ENCODE results near the gene CD1D. TPM values are rescaled to one million over a fixed set of nuclear protein-coding genes. Genes with fewer than 3 reads are reported as not detected.

Gene CD1D
- total and polyA plus RNA-seq, 4 donors: 1.1 to 8.4 (median 4.0) TPM

DNA sequence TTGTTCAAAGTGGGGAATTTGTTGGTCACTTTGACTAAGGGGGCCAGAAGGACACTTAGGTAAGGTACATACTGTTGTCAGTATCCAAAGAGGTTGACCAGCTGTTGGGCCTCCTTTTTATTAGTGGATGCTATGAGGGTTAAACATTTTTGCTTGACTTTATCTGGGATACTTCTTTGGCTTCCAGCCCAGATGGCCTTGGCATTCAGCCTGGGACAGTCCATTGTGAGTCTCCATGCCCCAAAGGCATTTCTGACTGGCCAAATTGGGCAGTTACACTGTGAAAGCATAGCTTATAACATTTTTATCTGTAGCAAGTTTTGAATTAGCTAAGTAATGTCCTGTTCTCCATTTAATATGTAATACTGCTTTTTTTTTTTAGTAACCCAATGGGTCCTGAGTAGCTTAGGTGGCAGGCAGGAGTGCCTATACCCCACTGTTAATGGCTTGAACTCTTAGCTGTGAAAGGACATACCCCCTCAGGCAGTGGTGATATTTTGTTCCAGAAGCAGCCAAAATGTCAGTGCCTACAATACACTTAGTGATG, 35.4 kb upstream of the CD1D start:
- no peaks in the 10 kb centered on the region for H3K9me3 ChIP-seq (ENCODE audit: control insufficient read depth in 4 of 4, low read length in 3 of 4)
- H3K4me1 ChIP-seq (ENCODE audit: control insufficient read depth in 4 of 4, insufficient read depth in 4 of 4, low read length in 3 of 4): peaks cover 0 to 12% (median 4%) of the 10 kb centered on the region in 4 donors
- DNase-seq (ENCODE audit: low spot score): no peak
- TF ChIP-seq, protein P1, sequence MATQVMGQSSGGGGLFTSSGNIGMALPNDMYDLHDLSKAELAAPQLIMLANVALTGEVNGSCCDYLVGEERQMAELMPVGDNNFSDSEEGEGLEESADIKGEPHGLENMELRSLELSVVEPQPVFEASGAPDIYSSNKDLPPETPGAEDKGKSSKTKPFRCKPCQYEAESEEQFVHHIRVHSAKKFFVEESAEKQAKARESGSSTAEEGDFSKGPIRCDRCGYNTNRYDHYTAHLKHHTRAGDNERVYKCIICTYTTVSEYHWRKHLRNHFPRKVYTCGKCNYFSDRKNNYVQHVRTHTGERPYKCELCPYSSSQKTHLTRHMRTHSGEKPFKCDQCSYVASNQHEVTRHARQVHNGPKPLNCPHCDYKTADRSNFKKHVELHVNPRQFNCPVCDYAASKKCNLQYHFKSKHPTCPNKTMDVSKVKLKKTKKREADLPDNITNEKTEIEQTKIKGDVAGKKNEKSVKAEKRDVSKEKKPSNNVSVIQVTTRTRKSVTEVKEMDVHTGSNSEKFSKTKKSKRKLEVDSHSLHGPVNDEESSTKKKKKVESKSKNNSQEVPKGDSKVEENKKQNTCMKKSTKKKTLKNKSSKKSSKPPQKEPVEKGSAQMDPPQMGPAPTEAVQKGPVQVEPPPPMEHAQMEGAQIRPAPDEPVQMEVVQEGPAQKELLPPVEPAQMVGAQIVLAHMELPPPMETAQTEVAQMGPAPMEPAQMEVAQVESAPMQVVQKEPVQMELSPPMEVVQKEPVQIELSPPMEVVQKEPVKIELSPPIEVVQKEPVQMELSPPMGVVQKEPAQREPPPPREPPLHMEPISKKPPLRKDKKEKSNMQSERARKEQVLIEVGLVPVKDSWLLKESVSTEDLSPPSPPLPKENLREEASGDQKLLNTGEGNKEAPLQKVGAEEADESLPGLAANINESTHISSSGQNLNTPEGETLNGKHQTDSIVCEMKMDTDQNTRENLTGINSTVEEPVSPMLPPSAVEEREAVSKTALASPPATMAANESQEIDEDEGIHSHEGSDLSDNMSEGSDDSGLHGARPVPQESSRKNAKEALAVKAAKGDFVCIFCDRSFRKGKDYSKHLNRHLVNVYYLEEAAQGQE (IDR thresholded peaks at IDR 0.05): no peak
- TF ChIP-seq NR2F2 (IDR thresholded peaks at IDR 0.05) (no peak), TAF1 (conservative IDR thresholded peaks at IDR 0.05) (no peak)
- TF ChIP-seq, protein P2, sequence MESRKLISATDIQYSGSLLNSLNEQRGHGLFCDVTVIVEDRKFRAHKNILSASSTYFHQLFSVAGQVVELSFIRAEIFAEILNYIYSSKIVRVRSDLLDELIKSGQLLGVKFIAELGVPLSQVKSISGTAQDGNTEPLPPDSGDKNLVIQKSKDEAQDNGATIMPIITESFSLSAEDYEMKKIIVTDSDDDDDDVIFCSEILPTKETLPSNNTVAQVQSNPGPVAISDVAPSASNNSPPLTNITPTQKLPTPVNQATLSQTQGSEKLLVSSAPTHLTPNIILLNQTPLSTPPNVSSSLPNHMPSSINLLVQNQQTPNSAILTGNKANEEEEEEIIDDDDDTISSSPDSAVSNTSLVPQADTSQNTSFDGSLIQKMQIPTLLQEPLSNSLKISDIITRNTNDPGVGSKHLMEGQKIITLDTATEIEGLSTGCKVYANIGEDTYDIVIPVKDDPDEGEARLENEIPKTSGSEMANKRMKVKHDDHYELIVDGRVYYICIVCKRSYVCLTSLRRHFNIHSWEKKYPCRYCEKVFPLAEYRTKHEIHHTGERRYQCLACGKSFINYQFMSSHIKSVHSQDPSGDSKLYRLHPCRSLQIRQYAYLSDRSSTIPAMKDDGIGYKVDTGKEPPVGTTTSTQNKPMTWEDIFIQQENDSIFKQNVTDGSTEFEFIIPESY (IDR thresholded peaks at IDR 0.05): no peak
- TF ChIP-seq, protein P3, sequence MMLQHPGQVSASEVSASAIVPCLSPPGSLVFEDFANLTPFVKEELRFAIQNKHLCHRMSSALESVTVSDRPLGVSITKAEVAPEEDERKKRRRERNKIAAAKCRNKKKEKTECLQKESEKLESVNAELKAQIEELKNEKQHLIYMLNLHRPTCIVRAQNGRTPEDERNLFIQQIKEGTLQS (IDR thresholded peaks at IDR 0.05): no peak
- H3K9ac ChIP-seq (ENCODE audit: low read depth in 1 of 2, low read length in 2 of 2): no peak overlapping the region
- H3K4me3 ChIP-seq (ENCODE audit: low read depth in 1 of 3, low read length in 3 of 3): no peak overlapping the region
- no peaks in the 10 kb centered on the region for H3K36me3 ChIP-seq (ENCODE audit: control insufficient read depth in 4 of 4, insufficient read depth in 3 of 4, low read depth in 1 of 4, low read length in 3 of 4)
- no peak overlapping the region for H3K27ac ChIP-seq (ENCODE audit: low read depth in 1 of 2, low read length in 2 of 2)
- H3K27me3 ChIP-seq (ENCODE audit: control insufficient read depth in 4 of 4, insufficient read depth in 4 of 4, low read length in 3 of 4): no peaks in the 10 kb centered on the region

DNA sequence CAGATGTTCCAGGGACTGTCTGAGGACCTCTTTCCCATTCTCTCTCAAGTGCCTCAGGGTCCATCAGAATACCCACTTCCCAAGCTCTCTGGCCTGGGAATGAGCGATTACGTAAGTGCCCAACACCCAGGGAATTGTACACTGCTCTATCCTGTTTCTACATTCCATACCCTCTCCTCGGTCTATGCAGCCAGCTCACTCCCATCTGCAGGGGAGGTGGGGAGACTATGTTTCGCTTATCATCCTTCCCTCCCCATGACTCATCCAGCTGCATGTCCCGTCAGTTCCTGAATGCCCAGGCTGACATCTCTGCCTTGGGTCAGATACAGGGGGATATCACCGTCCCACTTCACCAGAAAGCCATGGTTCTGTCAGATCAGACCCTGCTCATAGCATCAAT, 34.5 kb upstream of the CD1D start:
- H3K4me3 ChIP-seq (ENCODE audit: low read depth in 1 of 3, low read length in 3 of 3): no peak overlapping the region
- TF ChIP-seq, protein P1 (IDR thresholded peaks at IDR 0.05): no peak
- TF ChIP-seq RXRA (IDR thresholded peaks at IDR 0.05): no peak
- 83% methylated on average over 6 of the region's 6 CpGs for WGBS
- no peak overlapping the region for H3K27ac ChIP-seq (ENCODE audit: low read depth in 1 of 2, low read length in 2 of 2)
- no peaks in the 10 kb centered on the region for H3K27me3 ChIP-seq (ENCODE audit: control insufficient read depth in 4 of 4, insufficient read depth in 4 of 4, low read length in 3 of 4)
- no peaks in the 10 kb centered on the region for H3K9me3 ChIP-seq (ENCODE audit: control insufficient read depth in 4 of 4, low read length in 3 of 4)
- no peaks in the 10 kb centered on the region for H3K36me3 ChIP-seq (ENCODE audit: control insufficient read depth in 4 of 4, insufficient read depth in 3 of 4, low read depth in 1 of 4, low read length in 3 of 4)
- no peak overlapping the region for H3K9ac ChIP-seq (ENCODE audit: low read depth in 1 of 2, low read length in 2 of 2)
- no peak for DNase-seq (ENCODE audit: low spot score)
- H3K4me1 ChIP-seq (ENCODE audit: control insufficient read depth in 4 of 4, insufficient read depth in 4 of 4, low read length in 3 of 4): peaks cover 0 to 13% (median 4%) of the 10 kb centered on the region in 4 donors

DNA sequence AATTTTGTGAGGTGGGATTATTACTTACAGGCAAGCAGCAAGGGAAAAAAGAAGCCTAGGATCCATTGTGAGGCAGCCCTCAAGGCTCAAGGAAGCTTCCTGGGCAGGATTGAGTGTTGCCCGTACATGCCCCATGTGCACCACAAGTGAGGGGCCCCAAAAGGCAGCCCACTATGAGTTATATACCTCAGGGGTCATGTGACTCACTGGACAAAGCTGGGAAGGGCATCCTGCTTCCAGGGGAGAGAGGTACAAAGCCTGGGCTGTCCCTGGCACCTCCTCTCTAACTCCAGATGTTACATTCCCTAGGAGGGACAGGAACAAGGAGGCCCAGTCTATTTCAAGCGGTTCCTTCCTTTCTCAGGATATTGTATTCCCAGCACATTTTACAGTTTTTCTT, 34.0 kb upstream of the CD1D start:
- no peaks in the 10 kb centered on the region for H3K36me3 ChIP-seq (ENCODE audit: control insufficient read depth in 4 of 4, insufficient read depth in 3 of 4, low read depth in 1 of 4, low read length in 3 of 4)
- DNase-seq (ENCODE audit: low spot score): no peak
- TF ChIP-seq GABPA (IDR thresholded peaks at IDR 0.05 in 1 of 2, conservative IDR thresholded peaks at IDR 0.05 in 1 of 2): no peak
- TF ChIP-seq EGR1 (IDR thresholded peaks at IDR 0.05; ENCODE audit: low read depth in 2 of 2): no peak
- TF ChIP-seq JUND (IDR thresholded peaks at IDR 0.05): no peak
- TF ChIP-seq, protein P1 (IDR thresholded peaks at IDR 0.05): no peak
- no peak for TF ChIP-seq RAD21 (IDR thresholded peaks at IDR 0.05)
- TF ChIP-seq, protein P2 (IDR thresholded peaks at IDR 0.05): no peak
- TF ChIP-seq HNF4G (IDR thresholded peaks at IDR 0.05): no peak
- no peaks in the 10 kb centered on the region for H3K27me3 ChIP-seq (ENCODE audit: control insufficient read depth in 4 of 4, insufficient read depth in 4 of 4, low read length in 3 of 4)
- no peaks in the 10 kb centered on the region for H3K9me3 ChIP-seq (ENCODE audit: control insufficient read depth in 4 of 4, low read length in 3 of 4)
- no peak overlapping the region for H3K9ac ChIP-seq (ENCODE audit: low read depth in 1 of 2, low read length in 2 of 2)
- 81% methylated on average over 2 of the region's 2 CpGs for WGBS
- no peak overlapping the region for H3K4me3 ChIP-seq (ENCODE audit: low read depth in 1 of 3, low read length in 3 of 3)
- H3K27ac ChIP-seq (ENCODE audit: low read depth in 1 of 2, low read length in 2 of 2): no peak overlapping the region
- peaks cover 0 to 13% (median 4%) of the 10 kb centered on the region in 4 donors for H3K4me1 ChIP-seq (ENCODE audit: control insufficient read depth in 4 of 4, insufficient read depth in 4 of 4, low read length in 3 of 4)

Measured in liver (tissue), 9 donors.